GM19238 (cell line): ENCODE measurements around the gene LRTM1.

ENCODE experiments used
- DNase-seq: peaks from one replicate; pipeline ENCODE4 v3.0.0; 2011; ENCODE audit warnings: low spot score; ENCODE audit not compliant: insufficient read length

Gene LRTM1

DNA sequence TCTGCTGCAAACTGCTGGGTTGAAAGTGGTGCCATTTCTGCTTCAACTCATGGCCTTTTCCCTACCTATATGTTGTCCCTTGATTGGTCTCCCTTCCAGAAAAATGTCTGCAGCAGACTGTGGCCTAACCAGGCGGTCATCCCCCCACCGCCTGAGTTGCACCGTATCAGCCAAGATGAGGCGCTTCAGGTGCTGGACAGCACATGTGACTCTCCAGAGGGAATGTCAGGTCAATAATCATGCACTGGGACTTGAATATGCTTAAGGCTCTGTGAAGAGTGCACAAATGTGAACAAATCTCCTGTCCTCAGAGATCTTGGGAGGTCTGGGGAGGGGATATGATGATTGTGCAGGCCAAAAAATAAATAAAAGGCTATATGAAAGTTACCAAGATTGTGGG, 32.2 kb downstream of the LRTM1 start:
- no peak for DNase-seq

DNA sequence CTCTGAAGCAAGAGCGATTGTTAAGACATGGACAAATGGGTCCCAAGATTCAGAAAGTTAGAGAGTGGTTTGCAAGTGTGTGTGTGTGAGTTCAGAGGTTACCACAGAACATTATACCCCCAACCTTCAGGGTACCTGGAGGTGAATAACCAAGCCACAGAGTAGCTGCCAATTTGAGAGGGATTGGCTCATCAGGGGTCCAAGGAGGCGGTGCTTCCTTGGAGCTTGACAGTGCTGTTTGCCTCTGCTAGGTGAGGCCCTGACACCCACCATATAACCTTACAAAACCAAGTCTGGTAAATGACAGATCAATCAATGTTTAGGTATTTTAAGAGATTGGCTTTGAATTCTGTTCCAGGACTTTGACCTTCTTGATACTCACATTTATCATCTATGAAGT, 35.7 kb downstream of the LRTM1 start:
- DNase-seq, result no peak

DNA sequence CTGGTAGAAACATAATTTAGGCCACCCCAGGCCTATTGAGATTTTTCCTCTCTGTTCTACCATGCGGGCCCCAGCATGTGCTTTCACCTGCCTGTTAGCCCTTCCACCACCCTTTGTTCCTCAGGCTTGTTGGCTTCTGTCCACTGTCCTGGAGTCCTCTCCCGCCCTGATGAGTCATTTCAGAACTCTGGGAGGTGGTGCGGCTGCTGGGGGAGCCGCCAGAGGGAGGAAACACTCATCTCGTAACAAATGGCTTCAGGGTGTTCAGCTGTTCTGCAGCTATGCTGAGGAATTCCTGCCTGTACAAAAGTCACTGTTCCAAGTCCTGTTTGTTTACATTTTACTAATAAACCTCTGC, 36.3 kb downstream of the LRTM1 start:
- DNase-seq, result no peak

DNA sequence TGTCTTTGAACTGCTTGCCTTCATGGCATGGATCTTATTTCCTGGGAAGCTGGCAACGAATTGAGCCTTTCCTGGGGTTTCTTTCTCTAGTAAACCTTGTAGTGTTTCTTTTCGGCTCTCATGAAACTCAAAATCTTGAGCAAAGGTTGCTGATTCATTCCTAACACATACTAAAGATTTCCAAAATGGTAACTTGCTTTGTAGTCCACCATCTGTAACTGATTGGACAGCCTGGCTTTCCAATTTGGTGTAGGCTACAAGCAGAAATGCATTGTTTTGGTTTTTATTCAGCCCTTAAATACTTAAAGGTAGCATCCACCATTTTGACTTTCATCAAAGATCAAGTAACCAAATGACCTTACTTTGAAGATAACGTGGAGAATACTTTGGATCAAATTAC, 38.1 kb downstream of the LRTM1 start:
- no peak for DNase-seq

DNA sequence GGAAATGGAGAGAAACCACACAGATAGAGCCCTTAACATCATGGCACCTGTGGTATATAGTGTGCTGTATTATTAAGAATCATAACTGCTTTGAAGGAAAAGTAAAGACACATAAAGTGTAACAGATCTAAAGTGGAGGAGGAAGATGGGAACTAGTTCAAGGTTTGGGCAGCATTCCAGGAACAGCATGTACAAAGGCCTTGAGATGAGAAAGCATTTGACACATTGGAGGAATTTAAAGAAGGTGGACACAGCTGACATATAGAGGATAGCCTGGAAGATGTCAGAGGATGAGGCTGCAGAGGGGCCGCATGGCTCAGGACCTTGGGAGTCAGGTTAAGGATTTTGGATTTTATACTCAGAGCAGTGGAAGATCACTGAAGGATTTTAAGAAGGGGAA, 39.0 kb downstream of the LRTM1 start:
- no peak for DNase-seq

DNA sequence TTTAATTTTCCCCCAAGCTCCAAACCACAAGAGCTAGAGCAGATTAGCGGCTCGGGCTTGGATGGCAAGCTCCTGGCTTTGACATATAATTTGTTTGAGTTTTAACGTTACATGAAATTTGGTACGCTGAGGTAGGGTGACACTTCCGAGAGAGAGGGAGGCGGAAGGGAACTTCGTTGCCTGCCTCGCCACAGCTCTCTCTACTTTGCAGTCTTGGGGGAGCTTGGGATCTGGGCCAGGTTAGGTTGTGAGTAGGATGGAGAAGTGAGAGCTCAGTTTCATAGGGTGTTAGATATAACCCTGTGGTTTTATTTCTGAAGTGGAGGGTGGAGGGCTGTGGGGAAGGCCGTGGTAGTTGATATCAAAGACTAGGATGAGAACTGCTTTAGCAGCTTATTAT, 39.7 kb downstream of the LRTM1 start:
- no peak for DNase-seq

DNA sequence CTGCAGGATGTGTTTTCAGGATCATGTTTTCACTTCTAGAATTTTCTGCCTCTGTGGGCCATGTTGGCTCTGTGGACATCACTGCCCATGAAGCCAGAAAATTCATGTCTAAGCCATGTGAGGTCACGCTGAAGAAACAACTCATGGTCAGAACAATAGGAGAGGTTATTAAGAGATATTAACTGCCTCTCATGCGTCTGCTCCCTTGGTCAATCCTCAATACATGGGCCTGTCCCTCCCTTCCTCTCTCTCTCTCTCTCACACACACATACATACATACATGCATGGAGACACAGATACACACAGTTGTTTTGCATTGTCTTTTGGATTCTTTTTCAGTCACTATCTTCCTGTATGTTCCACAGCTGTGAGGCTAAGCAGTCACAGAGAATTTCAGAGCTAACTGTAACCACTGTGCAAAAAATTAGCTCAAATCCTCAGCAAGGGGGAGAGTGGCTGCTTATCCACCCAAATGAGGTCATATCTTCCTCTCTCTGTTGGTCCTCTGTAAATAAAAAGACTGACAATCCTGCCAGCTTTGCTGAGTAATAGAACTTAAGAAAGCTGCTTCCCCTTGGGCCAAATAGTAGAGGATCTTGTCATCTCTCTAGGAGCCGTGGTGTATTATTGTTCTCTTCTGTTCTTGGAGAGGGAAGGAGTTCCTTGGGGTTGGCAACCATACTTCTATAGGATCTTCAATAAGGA, 45.6 kb downstream of the LRTM1 start:
- no peak for DNase-seq

DNA sequence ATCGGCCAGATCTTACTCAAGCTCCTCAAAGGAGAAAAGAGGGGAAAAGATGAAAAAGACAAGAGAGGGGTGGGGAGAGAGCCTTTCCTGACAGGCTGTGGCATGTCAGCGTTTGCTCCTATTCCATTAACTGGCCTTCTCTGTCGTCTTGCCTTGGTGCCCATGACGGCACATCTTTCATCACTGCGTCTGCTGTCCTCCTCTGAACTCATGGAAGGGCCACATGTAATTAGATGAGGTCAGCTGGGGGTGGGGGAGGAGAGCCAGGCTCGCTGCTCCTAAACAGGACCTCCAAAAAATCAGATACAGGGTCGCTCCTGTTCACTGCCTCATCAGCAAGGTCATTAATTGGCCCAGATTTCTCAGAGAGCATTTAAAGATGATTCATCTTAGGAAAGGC, 49.7 kb downstream of the LRTM1 start:
- DNase-seq, result no peak

DNA sequence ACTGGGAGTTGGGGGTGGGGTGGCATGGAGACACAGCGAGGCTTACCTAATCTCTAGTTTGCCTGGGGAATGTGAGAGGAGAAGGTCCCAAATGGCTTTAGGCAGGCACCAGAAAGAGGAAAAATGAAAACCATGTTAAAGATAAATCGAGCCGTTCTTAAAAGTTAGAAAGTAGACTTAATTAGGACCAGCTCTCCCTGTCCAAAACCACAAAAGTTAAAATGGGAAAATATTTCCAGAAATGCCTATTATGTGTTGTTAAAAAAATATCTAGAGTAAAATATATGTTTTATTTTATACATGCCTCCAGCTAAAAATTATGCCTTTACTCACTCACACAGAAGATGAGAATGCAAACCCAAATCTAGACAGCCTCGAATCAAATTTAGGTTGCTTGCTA, 50.1 kb downstream of the LRTM1 start:
- DNase-seq, result no peak

DNA sequence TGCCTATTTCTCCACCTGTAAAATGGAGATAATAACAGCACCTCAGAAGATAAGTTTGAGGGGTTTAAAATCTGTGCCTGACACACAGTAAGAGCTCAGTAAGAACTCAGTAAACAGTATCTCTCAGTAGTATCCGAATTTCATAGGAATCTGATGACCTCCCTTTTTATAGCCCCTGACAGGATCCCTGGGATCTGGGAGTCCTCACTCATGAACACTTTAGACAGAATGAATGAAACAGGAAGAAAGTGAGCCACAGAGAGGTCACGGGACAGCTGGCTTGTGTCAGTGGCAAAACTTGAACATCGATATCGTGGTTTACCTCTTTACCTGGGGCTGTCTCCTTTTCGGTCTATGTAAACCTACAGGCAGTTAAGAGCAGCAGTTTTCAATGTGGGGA, 51.2 kb downstream of the LRTM1 start:
- no peak for DNase-seq

DNA sequence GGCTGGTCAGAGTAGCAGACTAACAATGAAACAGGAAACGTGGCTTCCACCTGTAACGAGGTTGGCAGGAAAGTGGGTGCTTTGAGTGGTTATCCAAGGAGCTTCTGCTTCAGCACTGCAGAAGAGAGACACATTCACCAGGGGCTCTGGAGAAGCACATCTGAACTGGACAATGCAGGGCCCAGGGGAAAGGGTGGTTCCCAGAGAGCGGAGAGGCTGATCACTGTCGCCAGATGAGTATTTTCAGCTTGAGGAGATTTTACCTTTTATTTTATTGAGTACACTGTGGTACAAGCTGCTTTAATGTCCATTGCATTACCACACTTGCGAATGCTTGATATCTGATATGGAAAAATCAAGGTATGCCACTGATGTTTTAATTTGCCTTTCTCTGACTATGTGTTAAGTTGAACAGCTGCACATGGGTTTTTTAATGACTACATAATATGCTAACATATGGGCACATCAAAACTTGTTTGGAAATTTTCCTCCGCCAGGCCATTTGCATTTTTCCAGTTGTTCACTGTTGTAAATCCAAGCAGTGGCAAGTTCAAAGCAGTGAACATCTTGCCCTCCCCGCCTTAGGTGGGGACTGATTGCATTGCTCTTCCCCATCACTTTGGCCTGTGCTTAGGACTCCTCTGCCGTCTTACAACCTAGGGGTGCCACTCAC, 52.1 kb downstream of the LRTM1 start:
- no peak for DNase-seq

DNA sequence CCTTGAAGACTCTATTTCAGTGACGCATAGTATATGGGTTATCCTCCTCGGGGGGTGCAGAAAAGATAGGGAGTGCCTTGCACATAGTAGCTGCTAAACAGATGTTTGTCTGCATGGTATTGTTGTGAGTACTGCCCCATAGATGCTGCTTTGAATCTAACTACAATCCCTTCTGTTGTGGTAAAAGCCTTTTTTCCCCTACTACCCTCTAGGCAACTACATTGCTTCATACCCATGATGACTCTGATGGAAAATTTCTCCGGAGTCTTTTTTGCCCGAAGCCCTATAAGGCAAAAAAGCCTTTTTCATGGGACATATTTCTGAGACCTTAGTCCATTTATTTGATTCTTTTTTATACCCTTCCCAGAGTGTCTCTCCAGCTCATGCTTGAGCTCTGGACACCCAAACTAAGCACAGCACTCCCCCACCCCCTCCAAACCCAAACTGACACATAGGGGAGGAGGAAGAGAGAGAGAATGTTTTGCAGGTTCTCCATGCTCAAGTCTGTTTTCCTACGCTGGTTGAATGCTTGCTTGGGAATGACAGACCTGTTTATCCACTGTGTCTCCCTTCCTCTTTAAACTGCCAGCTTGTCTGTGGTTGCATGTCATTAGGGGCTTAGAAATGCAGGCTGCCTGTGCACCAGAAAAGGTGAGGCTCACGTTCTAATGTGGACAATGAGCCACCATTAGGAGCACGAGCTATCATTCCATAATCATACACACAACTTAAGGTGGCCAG, 52.9 kb downstream of the LRTM1 start:
- DNase-seq, result no peak

DNA sequence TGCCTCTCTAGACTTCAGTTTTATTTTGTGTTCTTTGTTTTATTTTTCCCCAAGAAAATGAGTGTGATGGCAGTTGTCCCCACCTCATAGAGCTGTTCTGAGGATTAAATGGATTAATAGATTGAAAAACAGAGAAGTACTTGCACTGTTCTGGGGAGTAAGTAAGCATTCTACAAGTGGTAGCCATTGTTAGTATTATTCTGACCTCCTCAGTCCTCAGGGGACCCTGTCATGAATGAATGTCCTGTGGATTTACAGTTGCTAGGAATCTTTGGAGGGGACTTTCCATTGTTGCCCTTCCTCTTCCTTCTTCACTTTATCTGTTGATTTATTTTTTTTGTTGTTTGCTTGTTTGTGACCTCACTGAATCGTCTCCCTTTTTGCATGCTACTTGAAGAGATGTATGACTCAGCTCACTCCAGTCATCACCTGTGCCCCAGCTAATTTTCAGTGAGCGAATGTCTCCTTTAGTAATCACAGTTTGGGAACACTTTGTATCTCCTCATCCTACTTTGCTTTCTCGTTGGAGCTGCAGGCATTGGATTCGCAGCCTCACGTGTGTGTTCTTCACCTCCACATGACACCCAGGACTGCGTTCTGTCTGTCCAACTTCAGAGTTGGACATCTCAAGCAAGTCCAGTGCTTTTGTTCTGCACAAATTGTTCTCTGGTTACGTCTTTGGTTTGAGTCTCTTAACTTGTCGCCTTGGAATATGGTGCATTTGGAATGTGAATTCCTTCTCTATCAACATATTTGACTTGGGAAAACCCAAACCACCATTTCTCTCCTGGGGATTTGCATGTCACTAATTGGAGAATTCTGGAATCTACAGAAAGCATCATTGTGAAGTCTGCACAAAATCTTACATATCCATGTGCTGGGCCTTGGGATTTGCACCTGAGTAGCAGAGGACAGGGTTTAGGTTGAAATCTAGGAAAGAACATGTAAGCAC, 54.5 kb downstream of the LRTM1 start:
- no peak for DNase-seq

DNA sequence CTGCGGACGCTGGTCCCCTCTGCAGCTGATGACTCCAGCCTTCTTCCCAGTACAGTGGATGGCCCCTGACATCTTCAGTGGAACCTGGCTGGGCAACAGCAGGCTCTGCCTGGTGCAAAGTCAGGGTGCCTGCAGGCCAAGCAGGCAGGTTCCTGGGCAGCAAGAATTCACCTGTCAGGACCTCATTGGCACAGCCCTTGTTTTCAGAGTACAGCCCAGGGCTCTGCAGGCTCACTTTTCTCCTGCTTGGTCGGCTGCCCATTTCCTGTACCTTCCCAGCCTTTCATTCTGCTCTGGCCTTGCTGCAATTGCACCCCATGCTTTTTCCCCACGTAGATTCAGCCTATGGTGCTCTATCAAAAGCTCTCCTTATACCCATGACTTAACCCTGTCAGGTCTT, 56.0 kb downstream of the LRTM1 start:
- no peak for DNase-seq

DNA sequence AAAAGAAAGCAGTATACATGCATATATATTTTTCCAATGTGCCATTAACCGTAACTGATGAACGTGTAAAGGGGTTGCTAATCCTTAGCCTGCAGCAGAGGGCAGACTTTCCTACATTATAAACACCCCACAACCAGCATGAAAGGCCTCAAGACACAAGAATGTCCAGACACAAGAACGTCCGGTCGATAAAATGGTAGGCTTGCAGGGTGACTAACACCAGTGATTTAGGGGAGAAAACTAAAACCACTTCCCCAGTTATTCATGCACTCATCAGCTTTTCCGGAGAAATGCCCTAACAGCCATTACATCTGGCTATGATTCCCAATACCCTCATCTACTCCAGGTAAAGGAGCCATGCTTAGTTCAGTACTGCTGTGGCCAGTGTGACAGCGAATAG, 57.4 kb downstream of the LRTM1 start:
- no peak for DNase-seq
